ENCODE measurements around the gene ZPBP.

Gene ZPBP

DNA sequence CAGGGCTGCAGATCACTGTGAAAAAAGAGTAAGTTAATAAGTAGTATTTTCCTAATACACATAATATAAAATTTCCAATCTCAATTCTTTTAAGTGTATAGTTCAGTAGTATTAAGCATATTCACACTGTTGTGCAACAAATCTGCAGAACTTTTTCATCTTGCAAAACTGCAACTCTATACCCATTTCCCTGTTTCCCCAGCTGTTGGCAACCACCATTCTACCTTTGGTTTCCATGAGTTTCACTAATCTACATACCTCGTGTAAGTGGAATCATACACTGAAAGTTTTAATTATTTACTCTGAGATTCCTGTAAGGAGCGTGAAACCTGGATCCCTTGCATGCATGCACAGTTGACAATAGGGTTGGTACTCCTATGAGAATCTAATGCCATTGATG lies 155.4 kb downstream of the ZPBP start:
- no peak overlapping the region for H3K27ac ChIP-seq
- TF ChIP-seq, protein P1, sequence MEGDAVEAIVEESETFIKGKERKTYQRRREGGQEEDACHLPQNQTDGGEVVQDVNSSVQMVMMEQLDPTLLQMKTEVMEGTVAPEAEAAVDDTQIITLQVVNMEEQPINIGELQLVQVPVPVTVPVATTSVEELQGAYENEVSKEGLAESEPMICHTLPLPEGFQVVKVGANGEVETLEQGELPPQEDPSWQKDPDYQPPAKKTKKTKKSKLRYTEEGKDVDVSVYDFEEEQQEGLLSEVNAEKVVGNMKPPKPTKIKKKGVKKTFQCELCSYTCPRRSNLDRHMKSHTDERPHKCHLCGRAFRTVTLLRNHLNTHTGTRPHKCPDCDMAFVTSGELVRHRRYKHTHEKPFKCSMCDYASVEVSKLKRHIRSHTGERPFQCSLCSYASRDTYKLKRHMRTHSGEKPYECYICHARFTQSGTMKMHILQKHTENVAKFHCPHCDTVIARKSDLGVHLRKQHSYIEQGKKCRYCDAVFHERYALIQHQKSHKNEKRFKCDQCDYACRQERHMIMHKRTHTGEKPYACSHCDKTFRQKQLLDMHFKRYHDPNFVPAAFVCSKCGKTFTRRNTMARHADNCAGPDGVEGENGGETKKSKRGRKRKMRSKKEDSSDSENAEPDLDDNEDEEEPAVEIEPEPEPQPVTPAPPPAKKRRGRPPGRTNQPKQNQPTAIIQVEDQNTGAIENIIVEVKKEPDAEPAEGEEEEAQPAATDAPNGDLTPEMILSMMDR (conservative IDR thresholded peaks at IDR 0.05), result no peak

DNA sequence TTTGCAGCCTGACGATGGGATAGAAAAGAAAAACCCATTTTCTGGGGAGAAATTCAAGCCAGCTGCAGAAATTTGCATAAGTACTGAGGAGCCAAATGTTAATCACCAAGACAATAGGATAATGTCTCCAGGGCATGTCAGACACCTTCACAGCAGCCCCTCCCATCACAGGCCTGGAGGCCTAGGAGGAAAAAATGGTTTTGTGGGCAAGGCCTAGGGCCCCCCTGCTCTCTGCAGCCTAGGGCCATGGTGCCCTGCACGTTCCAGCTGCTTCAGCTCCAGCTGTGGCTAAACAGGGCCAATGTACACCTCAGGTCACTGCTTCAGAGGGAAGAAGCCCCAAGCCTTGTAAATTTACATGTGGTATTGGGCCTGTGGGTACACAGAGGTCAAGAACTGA lies 161.4 kb downstream of the ZPBP start:
- no peak overlapping the region for H3K27ac ChIP-seq
- TF ChIP-seq, protein P1 (conservative IDR thresholded peaks at IDR 0.05), result no peak

DNA sequence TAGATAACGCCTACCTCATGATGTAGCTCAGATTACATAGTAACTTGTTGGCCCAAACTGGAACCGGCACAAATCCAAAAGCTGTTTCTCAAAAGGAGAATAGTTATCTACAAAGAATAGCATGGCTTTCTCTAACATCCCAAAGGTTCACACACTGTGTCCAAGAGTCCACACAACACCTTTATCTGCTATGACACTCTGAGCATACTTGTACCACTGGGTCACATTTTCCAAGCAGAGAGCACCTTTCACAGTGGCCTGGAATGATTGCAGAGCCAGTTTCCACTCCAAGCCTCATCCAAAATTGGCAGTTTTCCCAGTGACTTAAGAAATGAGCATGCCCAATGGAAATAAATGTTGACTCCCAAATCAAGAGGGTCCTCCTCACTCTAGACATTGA lies 164.3 kb downstream of the ZPBP start:
- TF ChIP-seq, protein P1 (conservative IDR thresholded peaks at IDR 0.05), result no peak

DNA sequence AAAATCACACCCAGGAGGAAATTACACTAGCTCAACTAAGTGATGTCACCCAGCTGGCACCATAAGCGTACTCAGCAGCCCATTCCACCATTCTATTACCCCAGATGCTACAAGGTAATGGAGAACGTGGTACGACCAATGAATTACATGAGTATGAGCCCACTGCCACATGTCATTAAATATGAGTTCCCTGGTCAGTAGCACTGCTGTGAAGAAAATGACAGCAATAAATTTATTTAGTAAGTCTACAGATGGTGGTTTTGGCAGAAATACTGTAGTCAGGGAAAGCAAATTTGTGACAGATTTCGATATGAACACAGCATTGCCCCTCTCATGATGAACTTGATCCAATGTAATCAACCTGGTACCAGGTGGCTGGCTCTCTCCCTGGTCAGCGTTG lies 165.4 kb downstream of the ZPBP start:
- H3K27ac ChIP-seq, result no peak overlapping the region
- TF ChIP-seq, protein P1 (conservative IDR thresholded peaks at IDR 0.05), result no peak

More for the DNA sequence above, 164.3 kb downstream of the ZPBP start:
- no peak overlapping the region for H3K27ac ChIP-seq

DNA sequence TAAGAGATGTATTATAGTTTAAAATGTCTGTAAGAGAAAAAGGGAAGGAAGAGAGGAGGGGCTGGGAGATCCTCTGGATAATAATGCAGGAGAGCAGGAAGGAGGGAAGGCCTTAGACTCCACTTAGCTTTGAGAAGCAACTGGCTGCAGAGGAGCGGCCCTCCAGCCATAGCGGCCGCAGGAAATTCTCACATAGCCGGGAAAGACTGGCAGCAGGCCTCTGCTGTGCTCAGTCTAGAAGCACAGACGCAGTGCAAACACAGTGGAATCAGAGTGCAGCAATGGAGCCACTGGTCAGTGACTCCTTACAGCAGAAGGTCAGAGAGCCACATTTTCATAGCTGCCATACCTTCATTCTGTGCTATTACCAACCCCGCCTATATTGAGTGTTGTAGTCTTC lies 166.3 kb downstream of the ZPBP start:
- TF ChIP-seq, protein P1 (conservative IDR thresholded peaks at IDR 0.05), result no peak
- H3K27ac ChIP-seq, result no peak overlapping the region

DNA sequence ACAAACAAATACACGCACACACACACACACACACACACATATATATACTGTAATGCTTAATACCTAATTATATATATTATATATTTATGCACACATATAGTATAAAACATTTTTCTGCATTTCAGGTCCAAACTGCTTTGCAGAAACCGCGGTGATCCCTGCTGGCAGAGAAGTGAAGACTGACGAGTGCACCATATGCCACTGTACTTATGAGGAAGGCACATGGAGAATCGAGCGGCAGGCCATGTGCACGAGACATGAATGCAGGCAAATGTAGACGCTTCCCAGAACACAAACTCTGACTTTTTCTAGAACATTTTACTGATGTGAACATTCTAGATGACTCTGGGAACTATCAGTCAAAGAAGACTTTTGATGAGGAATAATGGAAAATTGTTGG lies 181.1 kb downstream of the ZPBP start:
- H3K27ac ChIP-seq, result no peak overlapping the region
- TF ChIP-seq, protein P1 (conservative IDR thresholded peaks at IDR 0.05), result no peak

DNA sequence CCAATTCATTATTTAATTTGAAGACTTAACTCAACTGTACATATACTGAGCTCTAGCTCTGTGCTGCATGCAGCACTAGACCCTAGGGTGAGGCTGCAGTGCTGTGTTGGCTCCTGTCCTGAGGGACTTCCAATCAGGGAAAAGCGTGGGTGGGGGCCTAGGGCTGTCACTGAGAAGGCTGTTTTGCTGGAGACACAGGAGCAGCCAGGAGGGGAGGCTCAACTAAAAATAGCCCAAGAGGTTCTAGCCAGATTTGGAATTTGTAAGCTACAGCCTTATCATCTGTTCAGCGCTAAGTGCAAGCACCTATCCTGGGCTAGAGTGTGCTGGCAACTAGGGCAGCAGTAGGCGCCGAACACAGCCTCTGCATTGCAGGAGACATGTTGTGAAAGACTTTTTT lies 198.5 kb downstream of the ZPBP start:
- TF ChIP-seq, protein P1 (conservative IDR thresholded peaks at IDR 0.05), result no peak
- H3K27ac ChIP-seq, result no peak overlapping the region

DNA sequence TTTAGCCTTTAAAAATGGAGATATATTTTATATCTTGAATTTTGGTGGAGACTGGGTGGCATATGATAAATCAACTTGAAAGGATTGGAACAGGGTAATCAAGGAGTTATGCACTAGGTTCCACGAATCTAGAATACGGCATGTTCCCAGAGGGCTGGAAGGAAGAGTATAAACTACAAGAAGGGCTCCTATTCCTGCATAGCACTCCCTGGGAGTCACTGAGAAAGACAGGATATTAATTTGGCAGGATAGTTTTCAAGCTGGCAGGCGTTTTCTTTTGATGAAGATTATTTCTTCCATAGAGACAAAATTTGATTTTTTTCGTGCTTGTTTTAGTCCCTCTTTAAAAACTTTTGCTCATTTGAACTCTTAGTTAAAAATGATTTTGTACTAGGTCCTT lies 199.9 kb downstream of the ZPBP start:
- TF ChIP-seq, protein P1 (conservative IDR thresholded peaks at IDR 0.05), result no peak
- H3K27ac ChIP-seq, result no peak overlapping the region

Measured in VCaP (cell line).